ENCODE measurements around the gene ZXDC. TPM values are rescaled to one million over a fixed set of nuclear protein-coding genes. Genes with fewer than 3 reads are reported as not detected.

The ZXDC gene
- total and polyA plus RNA-seq, 9 of the 15 experiments (the other 6 are each of a cell fraction or from before 2014, with no cell fraction given) = 0.59 to 13.4 (median 7.3) TPM

GRCh38 chr3:126509597-126510307, 34.1 kb upstream of the ZXDC start:
- BruUV-seq (replicated peaks) = no TSS peak
- Histone ChIP-seq H3K79me2 (ENCODE audit: control insufficient read depth, insufficient read depth, low read length) (no peaks in the 10 kb centered on the region), H3K4me1 (replicated peaks in 1 of 2; ENCODE audit: control insufficient read depth in 2 of 2, insufficient read depth in 2 of 2, low read length in 2 of 2) (peaks cover 0 to 11% of the 10 kb centered on the region in 2 experiments; a peak in 2 of 5 replicates), H3K4me2 (ENCODE audit: insufficient read depth, low read length) (no peak overlapping the region), H3K9me3 (replicated peaks; ENCODE audit: control insufficient read depth, insufficient read depth, low read depth, low read length) (no peaks in the 10 kb centered on the region), H3K9ac (ENCODE audit: insufficient read depth in 1 of 2, low read depth in 2 of 2, low read length in 2 of 2) (no peak overlapping the region), H3K9me1 (ENCODE audit: control insufficient read depth, insufficient read depth, low read length) (no peaks in the 10 kb centered on the region), H3K27ac (ENCODE audit: extremely low read depth, low read depth, low read length) (no peak overlapping the region), H4K20me1 (replicated peaks; ENCODE audit: control insufficient read depth, insufficient read depth, low read length) (no peaks in the 10 kb centered on the region; the same call in 1 of the 2 replicates), H3K36me3 (ENCODE audit: control insufficient read depth, insufficient read depth, low read length) (no peaks in the 10 kb centered on the region), H3K27me3 (ENCODE audit: control insufficient read depth in 2 of 2, insufficient read depth in 2 of 2, low read length in 2 of 2) (peaks cover 5 to 46% of the 10 kb centered on the region in 2 experiments; a peak in 4 of 5 replicates), H2AFZ (ENCODE audit: low read depth, low read length) (no peak overlapping the region), H3K4me3 (no peak overlapping the region)
- DNase-seq (ENCODE audit: extremely low read depth in 1 of 4, low spot score in 3 of 4) (no peak), ATAC-seq (peak; percentile 51; the same call in 2 of the 3 replicates), FAIRE-seq (no peak)
- POLR2A ChIA-PET = no interaction called here
- CTCF ChIA-PET (ENCODE audit: low intra/inter-chr PET ratio) = no interaction called here
- TF ChIP-seq CTCF (IDR thresholded peaks at IDR 0.05 in 2 of 3, conservative IDR thresholded peaks at IDR 0.05 in 1 of 3; ENCODE audit: insufficient read depth in 2 of 3, low read depth in 1 of 3, low read length in 3 of 3) = 0 out of 6 replicates have a peak, but pooled peaks of 1 of the 3 experiments have one; percentile 9
- TF ChIP-seq TBP (optimal IDR thresholded peaks at IDR 0.05; ENCODE audit: low read depth, low read length) = no peak
- under 1% methylated on average over 15 of the region's 18 CpGs for WGBS (ENCODE audit: insufficient coverage, low coverage, missing lambda C conversion rate)
- in situ Hi-C loops (cut with MboI) (no loop called here), intact Hi-C loops (cut with micrococcal nuclease) (no loop called here)
